Adipocyte (in vitro differentiated cells): ENCODE measurements around the gene S100A2.
"Not testable (repeated sequence)": the region's sequence is repeated elsewhere in the genome, so short reads cannot be mapped to it uniquely, and the experiment has no call there.

Source experiments
- DNase-seq: peaks from one replicate; pipeline ENCODE4 v3.0.0-alpha.2; 2015; ENCODE audit warnings: low read depth
- H3K27me3 ChIP-seq: replicated peaks from 2 replicates; pipeline ENCODE4 v1.7.0; 2013; ENCODE audit warnings: mild to moderate bottlenecking, low read length, moderate library complexity; ENCODE audit not compliant: control insufficient read depth, insufficient read depth
- H3K36me3 ChIP-seq: 2 replicates; pipeline ENCODE4 v1.7.0; 2013; ENCODE audit warnings: low read length, mild to moderate bottlenecking, moderate library complexity; ENCODE audit not compliant: control insufficient read depth, insufficient read depth, severe bottlenecking
- H3K4me1 ChIP-seq: 2 replicates; pipeline ENCODE4 v1.7.0; 2013; ENCODE audit warnings: mild to moderate bottlenecking, low read length, moderate library complexity; ENCODE audit not compliant: control insufficient read depth, insufficient read depth
- H3K4me3 ChIP-seq: 2 replicates; pipeline ENCODE4 v1.7.0; 2013; ENCODE audit warnings: mild to moderate bottlenecking, low read length, moderate library complexity
- H3K9ac ChIP-seq: 2 replicates; pipeline ENCODE4 v1.7.0; 2013; ENCODE audit warnings: mild to moderate bottlenecking, low read length, moderate library complexity
- H3K9me3 ChIP-seq: 2 replicates; pipeline ENCODE4 v1.7.0; 2013; ENCODE audit warnings: mild to moderate bottlenecking, low read length, moderate library complexity; ENCODE audit not compliant: control insufficient read depth

Gene S100A2

GRCh38 chr1:153521808-153522207, 43.8 kb downstream of the S100A2 start:
- not testable (repeated sequence) for H3K9ac ChIP-seq, H3K36me3 ChIP-seq, H3K4me3 ChIP-seq, H3K27me3 ChIP-seq, H3K9me3 ChIP-seq, DNase-seq
- H3K4me1 ChIP-seq = peaks cover 12% of the 10 kb centered on the region

DNA sequence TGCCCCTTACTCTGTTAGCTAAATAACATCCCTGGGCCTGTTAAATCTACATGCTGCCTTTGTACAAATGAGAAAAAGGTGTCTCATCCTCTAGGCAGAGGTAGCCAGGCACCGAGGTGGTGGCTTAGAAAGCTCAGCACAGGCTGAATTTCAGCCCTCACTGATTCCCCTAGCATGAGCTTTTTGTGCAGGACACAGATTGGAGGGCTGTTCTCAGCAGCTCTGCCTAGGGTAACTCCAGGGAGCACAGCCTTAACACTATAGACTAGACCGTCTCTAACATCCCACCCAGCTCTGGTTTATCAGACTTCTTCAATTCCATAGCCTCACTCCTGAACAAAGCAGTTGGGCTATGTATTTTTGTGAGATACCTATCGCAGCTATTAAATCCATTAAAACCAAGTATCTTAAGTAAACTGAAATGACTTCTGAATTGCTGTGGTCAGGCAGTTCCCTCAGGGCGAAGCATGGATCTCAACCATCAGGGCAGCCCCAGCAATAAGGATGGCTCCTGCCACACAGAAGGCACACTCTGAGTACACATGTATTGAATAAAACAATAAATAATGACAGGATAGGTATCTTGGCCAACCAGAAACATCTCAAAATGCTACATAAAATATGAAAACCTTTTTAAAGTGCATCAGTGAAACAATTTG, 44.7 kb downstream of the S100A2 start:
- DNase-seq = no peak
- H3K27me3 ChIP-seq = no peaks in the 10 kb centered on the region
- no peak overlapping the region for H3K4me3 ChIP-seq
- H3K9me3 ChIP-seq = no peaks in the 10 kb centered on the region
- H3K9ac ChIP-seq = no peak overlapping the region
- no peaks in the 10 kb centered on the region for H3K36me3 ChIP-seq
- H3K4me1 ChIP-seq = peaks cover 5% of the 10 kb centered on the region

GRCh38 chr1:153520137-153520691, 45.4 kb downstream of the S100A2 start:
- H3K4me3 ChIP-seq, H3K4me1 ChIP-seq, H3K36me3 ChIP-seq, H3K9ac ChIP-seq, DNase-seq, H3K9me3 ChIP-seq, H3K27me3 ChIP-seq: not testable (repeated sequence)

GRCh38 chr1:153519242-153519641, 46.4 kb downstream of the S100A2 start:
- Histone ChIP-seq H3K9ac (no peak overlapping the region), H3K4me1 (no peaks in the 10 kb centered on the region), H3K27me3 (no peaks in the 10 kb centered on the region), H3K4me3 (no peak overlapping the region), H3K36me3 (no peaks in the 10 kb centered on the region), H3K9me3 (no peaks in the 10 kb centered on the region)
- DNase-seq = no peak

GRCh38 chr1:153515504-153516394, 49.9 kb downstream of the S100A2 start:
- H3K9ac ChIP-seq = no peak overlapping the region
- DNase-seq = no peak
- no peak overlapping the region for H3K4me3 ChIP-seq
- H3K9me3 ChIP-seq = no peaks in the 10 kb centered on the region
- H3K4me1 ChIP-seq = no peaks in the 10 kb centered on the region
- H3K36me3 ChIP-seq = no peaks in the 10 kb centered on the region
- no peaks in the 10 kb centered on the region for H3K27me3 ChIP-seq

- Histone ChIP-seq H3K4me1 (no peaks in the 10 kb centered on the region), H3K9me3 (no peaks in the 10 kb centered on the region), H3K36me3 (no peaks in the 10 kb centered on the region), H3K9ac (no peak overlapping the region), H3K4me3 (no peak overlapping the region), H3K27me3 (no peaks in the 10 kb centered on the region)
- no peak for DNase-seq
Observed at GRCh38 chr1:153513666-153514065, 52.0 kb downstream of the S100A2 start.

DNA sequence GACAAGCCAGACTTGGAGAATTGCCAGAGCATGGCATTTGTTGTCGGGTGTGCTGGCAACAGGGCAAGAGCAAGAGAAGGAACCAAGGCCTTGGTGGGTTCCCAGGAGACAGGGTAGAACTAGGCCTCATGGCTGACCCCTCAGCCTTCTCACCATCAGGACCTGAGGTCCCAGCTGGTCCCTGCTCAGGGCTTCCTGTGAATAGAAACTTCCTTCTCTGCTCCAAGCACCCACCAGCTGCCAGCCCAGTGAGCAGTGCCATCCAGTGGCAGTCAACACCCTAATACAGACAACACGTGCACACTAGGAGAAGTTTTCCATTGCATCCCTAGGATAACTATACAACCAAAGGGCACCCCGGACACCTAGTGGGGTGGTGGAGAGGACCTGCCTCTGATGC, 52.6 kb downstream of the S100A2 start:
- H3K4me1 ChIP-seq = peaks cover 4% of the 10 kb centered on the region
- no peak overlapping the region for H3K4me3 ChIP-seq
- no peaks in the 10 kb centered on the region for H3K27me3 ChIP-seq
- DNase-seq = no peak
- no peaks in the 10 kb centered on the region for H3K36me3 ChIP-seq
- no peak overlapping the region for H3K9ac ChIP-seq
- H3K9me3 ChIP-seq = no peaks in the 10 kb centered on the region
